ENCODE results near the gene G6PD. TPM values are rescaled to one million over a fixed set of nuclear protein-coding genes. Genes with fewer than 3 reads are reported as not detected.
A peak's percentile ranks its signal among the peaks of the same experiment; 100 is the strongest.
"Not testable (repeated sequence)": the region's sequence is repeated elsewhere in the genome, so short reads cannot be mapped to it uniquely, and the experiment has no call there.

G6PD gene
- total RNA-seq, 4 donors from 2014 or later: 7.4 to 24.4 (median 19.3) TPM

DNA sequence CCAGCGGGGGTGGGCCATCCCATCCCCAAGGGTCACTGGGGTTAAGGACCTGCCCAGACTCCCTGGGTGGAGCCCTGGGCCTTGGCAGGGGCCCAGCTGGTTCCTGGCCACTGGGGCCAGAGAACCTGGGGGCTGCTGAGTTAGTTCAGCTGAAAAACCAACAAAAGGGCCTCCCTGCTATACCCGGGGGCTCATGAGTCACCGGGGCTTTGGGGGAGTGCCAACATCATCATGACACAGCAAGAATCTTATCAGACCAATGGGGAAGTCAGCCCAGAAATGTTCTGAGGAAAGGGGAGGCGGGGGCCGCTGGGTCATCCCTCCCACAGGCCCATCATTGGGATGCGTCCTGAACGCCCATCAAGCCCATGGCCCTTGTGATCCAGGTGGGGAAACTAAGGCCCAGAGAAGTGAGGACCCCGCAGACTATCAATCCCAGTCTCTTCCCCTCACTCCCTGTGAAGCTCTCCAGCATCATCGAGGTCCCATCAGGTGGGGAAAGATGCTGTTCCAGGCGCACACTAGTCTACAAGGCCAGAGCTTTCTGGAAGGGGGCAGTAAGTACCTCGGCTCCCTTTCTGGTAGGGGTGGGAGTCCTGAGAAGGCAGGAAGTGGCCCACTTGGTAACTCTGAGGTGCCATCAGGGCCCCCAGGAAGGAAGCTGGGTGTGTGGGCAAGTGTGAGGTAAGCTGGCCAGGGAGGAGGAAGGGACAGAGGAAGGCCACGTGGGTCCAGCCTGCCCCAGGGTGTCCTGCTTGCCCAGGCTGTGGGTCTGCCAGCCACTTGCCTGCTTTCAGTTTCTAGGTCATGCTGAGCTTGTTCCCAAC is 4.5 kb downstream of the G6PD start:
- Histone ChIP-seq H3K9me3 (no peaks in the 10 kb centered on the region), H3K4me3 (no peak overlapping the region), H3K27me3 (no peaks in the 10 kb centered on the region), H3K4me1 (peaks cover 0 to 14% (median 4%) of the 10 kb centered on the region in 4 donors), H3K27ac (peak overlapping the region; percentile 39 to 69 (median 64)), H3K36me3 (no peaks in the 10 kb centered on the region)
- DNase-seq: peak; percentile 49
- WGBS, 2 donors (ENCODE audit: low coverage in 1 of 2): 62% methylated on average over 12 of the region's 12 CpGs; no CpG with 5 or more reads in 1 of the 2 donors
- in situ Hi-C loops (cut with MboI; ENCODE audit: low pct_ligation_motif_present in 1 of 4, low pct_unique_long_range_greater_than_20kb in 1 of 4, low sequenced_read_pairs in 3 of 4): loop anchor here in 3 of 4 donors (25.0 kb wide), 3 partner anchors 130 to 1580 kb away; partner anchors contain the start of genes DNASE1L1 (in 3 of the 3), TAFAZZIN (in 3 of the 3), HCFC1 (in 1 of the 3) and TMEM187 (in 1 of the 3)
- TF ChIP-seq POLR2AphosphoS5 (IDR thresholded peaks at IDR 0.05) (no peak), POLR2A (IDR thresholded peaks at IDR 0.05) (no peak), EP300 (IDR thresholded peaks at IDR 0.05; ENCODE audit: low read depth) (no peak)
- TF ChIP-seq, protein P1, sequence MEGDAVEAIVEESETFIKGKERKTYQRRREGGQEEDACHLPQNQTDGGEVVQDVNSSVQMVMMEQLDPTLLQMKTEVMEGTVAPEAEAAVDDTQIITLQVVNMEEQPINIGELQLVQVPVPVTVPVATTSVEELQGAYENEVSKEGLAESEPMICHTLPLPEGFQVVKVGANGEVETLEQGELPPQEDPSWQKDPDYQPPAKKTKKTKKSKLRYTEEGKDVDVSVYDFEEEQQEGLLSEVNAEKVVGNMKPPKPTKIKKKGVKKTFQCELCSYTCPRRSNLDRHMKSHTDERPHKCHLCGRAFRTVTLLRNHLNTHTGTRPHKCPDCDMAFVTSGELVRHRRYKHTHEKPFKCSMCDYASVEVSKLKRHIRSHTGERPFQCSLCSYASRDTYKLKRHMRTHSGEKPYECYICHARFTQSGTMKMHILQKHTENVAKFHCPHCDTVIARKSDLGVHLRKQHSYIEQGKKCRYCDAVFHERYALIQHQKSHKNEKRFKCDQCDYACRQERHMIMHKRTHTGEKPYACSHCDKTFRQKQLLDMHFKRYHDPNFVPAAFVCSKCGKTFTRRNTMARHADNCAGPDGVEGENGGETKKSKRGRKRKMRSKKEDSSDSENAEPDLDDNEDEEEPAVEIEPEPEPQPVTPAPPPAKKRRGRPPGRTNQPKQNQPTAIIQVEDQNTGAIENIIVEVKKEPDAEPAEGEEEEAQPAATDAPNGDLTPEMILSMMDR (IDR thresholded peaks at IDR 0.05): no peak
- intact Hi-C loops (cut with DNase I; ENCODE audit: low total_unique reads): no loop called here

- Histone ChIP-seq H3K27me3 (no peaks in the 10 kb centered on the region), H3K4me3 (no peak overlapping the region), H3K9me3 (no peaks in the 10 kb centered on the region), H3K4me1 (peaks cover 0 to 14% (median 4%) of the 10 kb centered on the region in 4 donors), H3K36me3 (no peaks in the 10 kb centered on the region), H3K27ac (peak overlapping the region; percentile 39 to 69 (median 64))
- WGBS, 2 donors (ENCODE audit: low coverage in 1 of 2): 76% methylated on average over 5 of the region's 5 CpGs; no CpG with 5 or more reads in 1 of the 2 donors
- intact Hi-C loops (cut with DNase I; ENCODE audit: low total_unique reads): no loop called here
- TF ChIP-seq POLR2AphosphoS5 (IDR thresholded peaks at IDR 0.05) (no peak), POLR2A (IDR thresholded peaks at IDR 0.05) (no peak), EP300 (IDR thresholded peaks at IDR 0.05; ENCODE audit: low read depth) (no peak)
- TF ChIP-seq, protein P1 (IDR thresholded peaks at IDR 0.05): no peak
- in situ Hi-C loops (cut with MboI; ENCODE audit: low pct_ligation_motif_present in 1 of 4, low pct_unique_long_range_greater_than_20kb in 1 of 4, low sequenced_read_pairs in 3 of 4): loop anchor here in 3 of 4 donors (25.0 kb wide), 3 partner anchors 129 to 1579 kb away; partner anchors contain the start of genes DNASE1L1 (in 3 of the 3), TAFAZZIN (in 3 of the 3), HCFC1 (in 1 of the 3) and TMEM187 (in 1 of the 3)
- no peak for DNase-seq
Measured at GRCh38 chrX:154541589-154541895, 5.1 kb downstream of the G6PD start.

GRCh38 chrX:154540897-154541535 is 5.6 kb downstream of the G6PD start:
- in situ Hi-C loops (cut with MboI; ENCODE audit: low pct_ligation_motif_present in 1 of 4, low pct_unique_long_range_greater_than_20kb in 1 of 4, low sequenced_read_pairs in 3 of 4): loop anchor here in 3 of 4 donors (25.0 kb wide), 3 partner anchors 129 to 1579 kb away; partner anchors contain the start of genes DNASE1L1 (in 3 of the 3), TAFAZZIN (in 3 of the 3), HCFC1 (in 1 of the 3) and TMEM187 (in 1 of the 3)
- intact Hi-C loops (cut with DNase I; ENCODE audit: low total_unique reads): no loop called here
- H3K36me3 ChIP-seq: no peaks in the 10 kb centered on the region

DNA sequence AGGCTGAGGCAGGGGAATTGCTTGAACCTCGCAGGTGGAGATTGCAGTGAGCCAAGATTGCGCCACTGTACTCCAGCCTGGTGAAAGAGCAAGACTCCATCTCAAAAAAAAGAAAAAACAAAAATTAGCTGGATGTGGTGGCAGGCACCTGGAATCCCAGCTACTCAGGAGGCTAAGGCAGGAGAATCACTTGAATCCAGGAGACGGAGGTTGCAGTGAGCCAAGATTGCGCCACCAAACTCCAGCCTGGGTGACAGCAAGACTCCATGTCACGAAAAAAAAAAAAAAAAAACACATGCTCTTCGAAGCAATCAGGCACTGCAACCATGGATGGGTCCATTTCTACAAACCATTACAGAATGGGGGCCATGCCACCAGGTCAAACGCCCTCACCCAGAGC is 6.3 kb downstream of the G6PD start:
- intact Hi-C loops (cut with DNase I; ENCODE audit: low total_unique reads); H3K9me3 ChIP-seq; DNase-seq; H3K27ac ChIP-seq; H3K4me1 ChIP-seq; H3K36me3 ChIP-seq; H3K4me3 ChIP-seq; H3K27me3 ChIP-seq: not testable (repeated sequence)
- 60 to 79% methylated on average over 1 to 7 of the region's 7 CpGs for WGBS, 2 donors (ENCODE audit: low coverage in 1 of 2)
- in situ Hi-C loops (cut with MboI; ENCODE audit: low pct_ligation_motif_present in 1 of 4, low pct_unique_long_range_greater_than_20kb in 1 of 4, low sequenced_read_pairs in 3 of 4): loop anchor here in 3 of 4 donors (25.0 kb wide), 3 partner anchors 128 to 1578 kb away; partner anchors contain the start of genes DNASE1L1 (in 3 of the 3), TAFAZZIN (in 3 of the 3), HCFC1 (in 1 of the 3) and TMEM187 (in 1 of the 3)

More at GRCh38 chrX:154540897-154541535, 5.6 kb downstream of the G6PD start:
- 85% methylated on average over 19 of the region's 19 CpGs; no CpG with 5 or more reads in 1 of the 2 donors for WGBS, 2 donors (ENCODE audit: low coverage in 1 of 2)
- no peak for DNase-seq
- peaks cover 0 to 13% (median 2%) of the 10 kb centered on the region in 4 donors for H3K4me1 ChIP-seq
- TF ChIP-seq EP300 (IDR thresholded peaks at IDR 0.05; ENCODE audit: low read depth) (no peak), POLR2AphosphoS5 (IDR thresholded peaks at IDR 0.05) (no peak), POLR2A (IDR thresholded peaks at IDR 0.05) (no peak)
- TF ChIP-seq, protein P1 (IDR thresholded peaks at IDR 0.05): no peak
- peak overlapping the region in 3 of 4 donors; percentile 60 to 69 (median 67) for H3K27ac ChIP-seq
- no peak overlapping the region for H3K4me3 ChIP-seq
- H3K9me3 ChIP-seq: no peaks in the 10 kb centered on the region
- no peaks in the 10 kb centered on the region for H3K27me3 ChIP-seq
